K562 (cell line): Measurements from ENCODE around the gene ACYP2. TPM values are rescaled to one million over a fixed set of nuclear protein-coding genes. Genes with fewer than 3 reads are reported as not detected.

Source experiments
- ATAC-seq: fragments of 200-7000 bp; cut with Tn5 transposase; 3 replicates; pipeline ENCODE4 v1.9.1; 2020; ENCODE audit warnings: moderate library complexity
- BruUV-seq: library from RNA; stranded (reverse); fragments of 400-500 nt; replicated peaks from 2 replicates; lab custom pipeline; 2021; lab: Mats Ljungman, UMichigan
- CTCF ChIA-PET: fragments of 300-600 bp; formaldehyde crosslinking; extraction: SDS; loops from one replicate; lab custom pipeline; 2021; ENCODE audit warnings: low intra/inter-chr PET ratio; lab: Yijun Ruan, JAX
- POLR2A ChIA-PET: fragments of 300-600, 350-650 bp; sonication (Branson Sonifier 250); formaldehyde crosslinking; extraction: SDS; loops from one replicate; lab custom pipeline; 2021; ENCODE audit warnings: antibody characterized with exemption, inconsistent platforms; lab: Yijun Ruan, JAX
- DNase-seq, 4 experiments: peaks; one replicate each; pipeline versions ENCODE4 v3.0.0 to v3.0.0-alpha.2; 2011 to 2018; ENCODE audit warnings: low spot score in 3 of 4, mixed read lengths in 3 of 4; ENCODE audit errors: extremely low read depth in 1 of 4
- FAIRE-seq: peaks from 2 replicates; lab custom pipeline; 2011; peaks lifted over from hg19 to GRCh38; lab: Jason Lieb, UNC
- H2AFZ ChIP-seq: 2 replicates; pipeline ENCODE4 v1.6.0; 2011; ENCODE audit warnings: low read depth, low read length, control low read depth, inconsistent platforms
- H3K27ac ChIP-seq: fragments of 200-600 bp; 3 replicates; pipeline ENCODE4 v1.8.0; 2011; ENCODE audit warnings: low read depth, mild to moderate bottlenecking, control low read depth, inconsistent platforms, low read length, moderate library complexity, mixed read lengths; ENCODE audit errors: extremely low read depth
- H3K27me3 ChIP-seq, 2 experiments: fragments of 300-600 bp in 1 of 2; 2 replicates in 1 of 2; 3 replicates in 1 of 2; pipeline versions ENCODE4 v1.6.0 to v1.8.0; 2011; ENCODE audit warnings: inconsistent platforms in 2 of 2, low read length in 2 of 2, mild to moderate bottlenecking in 1 of 2, mixed read lengths in 1 of 2, moderate library complexity in 1 of 2; ENCODE audit not compliant: control insufficient read depth in 2 of 2, insufficient read depth in 2 of 2
- H3K36me3 ChIP-seq: fragments of 300-600 bp; 3 replicates; pipeline ENCODE4 v1.8.0; 2011; ENCODE audit warnings: mild to moderate bottlenecking, low read length, inconsistent platforms; ENCODE audit not compliant: control insufficient read depth, insufficient read depth
- H3K4me1 ChIP-seq, 2 experiments: fragments of 200-600 bp in 1 of 2; replicated peaks in 1 of 2; 2 replicates in 1 of 2; 3 replicates in 1 of 2; pipeline versions ENCODE4 v1.5.1 to v1.8.0; 2011; ENCODE audit warnings: inconsistent platforms in 2 of 2, low read length in 2 of 2, mild to moderate bottlenecking in 1 of 2, mixed read lengths in 1 of 2, moderate library complexity in 1 of 2; ENCODE audit not compliant: control insufficient read depth in 2 of 2, insufficient read depth in 2 of 2
- H3K4me2 ChIP-seq: 2 replicates; pipeline ENCODE4 v1.6.1; 2011; ENCODE audit warnings: low read length, control low read depth, inconsistent platforms, mixed read lengths; ENCODE audit not compliant: insufficient read depth
- H3K4me3 ChIP-seq: fragments of 200-600 bp; sonication (generic), shearing (Covaris generic); 2 replicates; pipeline ENCODE4 v1.5.1; 2016; ENCODE audit warnings: control low read depth, inconsistent platforms
- H3K79me2 ChIP-seq: fragments of 200-600 bp; 3 replicates; pipeline ENCODE4 v1.8.0; 2011; ENCODE audit warnings: low read length, inconsistent platforms; ENCODE audit not compliant: control insufficient read depth, insufficient read depth
- H3K9ac ChIP-seq, 2 experiments: 2 replicates each; pipeline versions ENCODE4 v1.6.0 to v1.6.1; 2011; ENCODE audit warnings: low read depth in 2 of 2, low read length in 2 of 2, control low read depth in 1 of 2, inconsistent platforms in 1 of 2, mild to moderate bottlenecking in 1 of 2, mixed read lengths in 1 of 2; ENCODE audit not compliant: insufficient read depth in 1 of 2
- H3K9me1 ChIP-seq: one replicate; pipeline ENCODE4 v1.6.0; 2011; ENCODE audit warnings: inconsistent platforms, mild to moderate bottlenecking, low read length, moderate library complexity; ENCODE audit not compliant: control insufficient read depth, insufficient read depth
- H3K9me3 ChIP-seq: replicated peaks from 2 replicates; pipeline ENCODE4 v1.5.1; 2011; ENCODE audit warnings: low read depth, low read length, inconsistent platforms; ENCODE audit not compliant: control insufficient read depth, insufficient read depth
- H4K20me1 ChIP-seq: replicated peaks from 2 replicates; pipeline ENCODE4 v1.6.1; 2011; ENCODE audit warnings: low read length, inconsistent platforms, mixed read lengths; ENCODE audit not compliant: control insufficient read depth, insufficient read depth
- CC2D1A ChIP-seq: fragments of 450-650 bp; IDR thresholded peaks from 2 replicates; pipeline ENCODE4 v1.6.1; 2017; ENCODE audit warnings: mild to moderate bottlenecking
- CHD1 ChIP-seq: fragments of 200-600 bp; sonication (generic); IDR thresholded peaks from one replicate; pipeline ENCODE4 v1.6.1; 2012; ENCODE audit warnings: mild to moderate bottlenecking, moderate library complexity, low read length, inconsistent platforms
- ETV1 ChIP-seq: fragments of 450-650 bp; conservative IDR thresholded peaks from 2 replicates; pipeline ENCODE4 v1.6.1; 2016; ENCODE audit warnings: missing genetic modification characterization, control low read depth, low read depth, missing compliant biosample characterization
- SIRT6 ChIP-seq: IDR thresholded peaks from one replicate; pipeline ENCODE4 v1.6.1; 2012; ENCODE audit warnings: low read depth, mild to moderate bottlenecking, control low read depth, inconsistent platforms, low read length, moderate library complexity
- WGBS: fragments of 100-300 bp; shearing (Covaris generic); methylation state at CpG from one replicate; pipeline ENCODE4 v1.1.6; 2016; ENCODE audit warnings: low coverage, mixed read lengths; ENCODE audit not compliant: insufficient coverage; ENCODE audit errors: missing lambda C conversion rate; 5-methylcytosine and 5-hydroxymethylcytosine counted together
- in situ Hi-C: fragments of 300-500 bp; cut with MboI; formaldehyde crosslinking; loops from 4 replicates; pipeline ENCODE4 v1.15.0; 2018; ENCODE audit warnings: inconsistent platforms, mixed read lengths
- intact Hi-C: fragments of 100-400 bp; cut with micrococcal nuclease; formaldehyde crosslinking; loops from 2 replicates; pipeline ENCODE4 v1.14.2; 2022
- polyA plus RNA-seq, 8 experiments: library from polyadenylated mRNA; depleted of rRNA in 4 of 8; stranded (reverse) in 5 of 8; unstranded in 3 of 8; fragments of >200 nt; fragmentation: Nextera tagmentation in 2 of 8; fragmentation: Illumina TruSeq in 1 of 8; extraction: Ambion mirVana in 2 of 8; extraction: Trizol in 1 of 8; gene quantifications; 2 replicates each; pipeline versions ENCODE4 v1.2.1 to v1.2.3, GENCODE V29; 2011 to 2014; ENCODE audit warnings: inconsistent platforms in 1 of 8, missing spikeins in 1 of 8
- total RNA-seq, 7 experiments: library from RNA; depleted of rRNA in 6 of 7; stranded (reverse); fragments of >200 nt in 6 of 7; fragmentation: Illumina TruSeq in 2 of 7; extraction: Trizol in 2 of 7; gene quantifications; 2 replicates each; pipeline versions ENCODE4 v1.2.1 to v1.2.3, GENCODE V29; 2011 to 2021; ENCODE audit warnings: low replicate concordance in 1 of 7
- TF ChIP-seq, protein P1 (sequence below): fragments of 450-650 bp; IDR thresholded peaks from 2 replicates; pipeline ENCODE4 v1.6.1; 2016; ENCODE audit warnings: antibody characterized with exemption
- TF ChIP-seq, protein P2 (sequence below): fragments of 450-650 bp; conservative IDR thresholded peaks from 2 replicates; pipeline ENCODE4 v1.6.1; 2016; ENCODE audit warnings: missing genetic modification characterization, low read depth, mild to moderate bottlenecking, missing compliant biosample characterization, moderate library complexity
- TF ChIP-seq, protein P3 (sequence below): fragments of 450-650 bp; IDR thresholded peaks from 2 replicates; pipeline ENCODE4 v1.6.1; 2016; ENCODE audit warnings: mild to moderate bottlenecking, moderate library complexity

ACYP2 gene
- total and polyA plus RNA-seq, 9 of the 15 experiments (the other 6 are each of a cell fraction or from before 2014, with no cell fraction given), result 1.0 to 4.1 (median 2.0) TPM

DNA sequence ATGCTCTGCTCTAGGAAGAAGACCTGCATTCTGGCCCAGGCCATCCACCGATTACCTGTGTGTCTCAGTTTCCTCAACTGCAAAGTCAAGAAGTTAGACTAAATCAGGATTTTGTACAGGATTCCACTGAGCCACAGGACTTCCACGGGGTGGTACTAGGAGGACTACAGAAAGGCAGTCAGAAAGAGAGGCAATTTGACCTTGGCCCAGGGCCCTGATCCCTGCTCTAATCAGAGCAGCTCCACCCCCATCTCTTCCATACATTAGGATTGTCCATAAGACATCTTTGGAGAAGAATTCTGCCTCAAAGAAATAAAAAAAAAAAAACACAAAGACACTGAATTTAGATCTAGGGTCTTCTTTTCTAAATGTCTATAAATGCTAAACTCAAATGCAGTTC, 193.4 kb downstream of the ACYP2 start (continued):
- TF ChIP-seq ETV1 (tag), result no peak
- TF ChIP-seq SIRT6, result no peak
- TF ChIP-seq, protein P1, sequence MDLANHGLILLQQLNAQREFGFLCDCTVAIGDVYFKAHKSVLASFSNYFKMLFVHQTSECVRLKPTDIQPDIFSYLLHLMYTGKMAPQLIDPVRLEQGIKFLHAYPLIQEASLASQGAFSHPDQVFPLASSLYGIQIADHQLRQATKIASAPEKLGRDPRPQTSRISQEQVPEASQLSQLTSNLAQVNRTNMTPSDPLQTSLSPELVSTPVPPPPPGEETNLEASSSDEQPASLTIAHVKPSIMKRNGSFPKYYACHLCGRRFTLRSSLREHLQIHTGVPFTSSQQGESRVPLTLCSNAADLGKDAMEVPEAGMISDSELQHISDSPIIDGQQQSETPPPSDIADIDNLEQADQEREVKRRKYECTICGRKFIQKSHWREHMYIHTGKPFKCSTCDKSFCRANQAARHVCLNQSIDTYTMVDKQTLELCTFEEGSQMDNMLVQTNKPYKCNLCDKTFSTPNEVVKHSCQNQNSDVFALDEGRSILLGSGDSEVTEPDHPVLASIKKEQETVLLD, result no peak
- TF ChIP-seq, all 486 proteins: peak for 0

DNA sequence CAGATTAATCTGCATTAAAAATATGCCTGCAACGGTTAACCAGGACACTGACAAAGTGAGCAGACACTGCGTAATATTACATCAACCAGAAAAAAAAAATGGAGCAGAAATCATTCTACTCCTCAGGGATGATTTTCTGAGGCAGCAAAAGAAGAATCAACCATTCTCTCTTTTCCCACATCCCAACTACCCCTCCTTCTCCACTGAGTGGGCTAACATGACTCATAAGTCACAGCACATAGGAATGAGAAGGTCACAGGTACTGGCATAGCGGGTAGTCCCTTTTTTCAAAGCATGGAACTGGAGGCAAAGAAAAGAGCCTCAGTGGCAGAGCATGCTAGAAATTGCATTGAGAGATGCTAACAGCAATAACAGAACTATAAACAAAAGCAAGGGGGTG, 194.9 kb downstream of the ACYP2 start:
- H3K79me2 ChIP-seq, result no peaks in the 10 kb centered on the region
- no TSS peak for BruUV-seq
- intact Hi-C loops, result no loop called here
- no peaks in the 10 kb centered on the region for H3K9me1 ChIP-seq
- POLR2A ChIA-PET, result no interaction called here
- no peak overlapping the region for H3K9ac ChIP-seq
- H3K4me3 ChIP-seq, result no peak overlapping the region
- in situ Hi-C loops, result no loop called here
- no peaks in the 10 kb centered on the region for H3K9me3 ChIP-seq
- no peak for FAIRE-seq
- H3K4me1 ChIP-seq, result no peaks in the 10 kb centered on the region; a peak in 2 of 5 replicates
- H3K4me2 ChIP-seq, result no peak overlapping the region
- WGBS, result 4% methylated on average over 3 of the region's 3 CpGs
- no peaks in the 10 kb centered on the region for H4K20me1 ChIP-seq
- CTCF ChIA-PET, result no interaction called here
- H3K36me3 ChIP-seq, result no peaks in the 10 kb centered on the region; the same call in 2 of the 3 replicates
- DNase-seq, result no peak
- no peak for ATAC-seq
- H3K27me3 ChIP-seq, result no peaks in the 10 kb centered on the region
- no peak overlapping the region for H3K27ac ChIP-seq
- no peak overlapping the region for H2AFZ ChIP-seq
- TF ChIP-seq CC2D1A (no peak), CHD1 (no peak)
- TF ChIP-seq, protein P2, sequence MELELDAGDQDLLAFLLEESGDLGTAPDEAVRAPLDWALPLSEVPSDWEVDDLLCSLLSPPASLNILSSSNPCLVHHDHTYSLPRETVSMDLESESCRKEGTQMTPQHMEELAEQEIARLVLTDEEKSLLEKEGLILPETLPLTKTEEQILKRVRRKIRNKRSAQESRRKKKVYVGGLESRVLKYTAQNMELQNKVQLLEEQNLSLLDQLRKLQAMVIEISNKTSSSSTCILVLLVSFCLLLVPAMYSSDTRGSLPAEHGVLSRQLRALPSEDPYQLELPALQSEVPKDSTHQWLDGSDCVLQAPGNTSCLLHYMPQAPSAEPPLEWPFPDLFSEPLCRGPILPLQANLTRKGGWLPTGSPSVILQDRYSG (tag), result no peak
- TF ChIP-seq, protein P3, sequence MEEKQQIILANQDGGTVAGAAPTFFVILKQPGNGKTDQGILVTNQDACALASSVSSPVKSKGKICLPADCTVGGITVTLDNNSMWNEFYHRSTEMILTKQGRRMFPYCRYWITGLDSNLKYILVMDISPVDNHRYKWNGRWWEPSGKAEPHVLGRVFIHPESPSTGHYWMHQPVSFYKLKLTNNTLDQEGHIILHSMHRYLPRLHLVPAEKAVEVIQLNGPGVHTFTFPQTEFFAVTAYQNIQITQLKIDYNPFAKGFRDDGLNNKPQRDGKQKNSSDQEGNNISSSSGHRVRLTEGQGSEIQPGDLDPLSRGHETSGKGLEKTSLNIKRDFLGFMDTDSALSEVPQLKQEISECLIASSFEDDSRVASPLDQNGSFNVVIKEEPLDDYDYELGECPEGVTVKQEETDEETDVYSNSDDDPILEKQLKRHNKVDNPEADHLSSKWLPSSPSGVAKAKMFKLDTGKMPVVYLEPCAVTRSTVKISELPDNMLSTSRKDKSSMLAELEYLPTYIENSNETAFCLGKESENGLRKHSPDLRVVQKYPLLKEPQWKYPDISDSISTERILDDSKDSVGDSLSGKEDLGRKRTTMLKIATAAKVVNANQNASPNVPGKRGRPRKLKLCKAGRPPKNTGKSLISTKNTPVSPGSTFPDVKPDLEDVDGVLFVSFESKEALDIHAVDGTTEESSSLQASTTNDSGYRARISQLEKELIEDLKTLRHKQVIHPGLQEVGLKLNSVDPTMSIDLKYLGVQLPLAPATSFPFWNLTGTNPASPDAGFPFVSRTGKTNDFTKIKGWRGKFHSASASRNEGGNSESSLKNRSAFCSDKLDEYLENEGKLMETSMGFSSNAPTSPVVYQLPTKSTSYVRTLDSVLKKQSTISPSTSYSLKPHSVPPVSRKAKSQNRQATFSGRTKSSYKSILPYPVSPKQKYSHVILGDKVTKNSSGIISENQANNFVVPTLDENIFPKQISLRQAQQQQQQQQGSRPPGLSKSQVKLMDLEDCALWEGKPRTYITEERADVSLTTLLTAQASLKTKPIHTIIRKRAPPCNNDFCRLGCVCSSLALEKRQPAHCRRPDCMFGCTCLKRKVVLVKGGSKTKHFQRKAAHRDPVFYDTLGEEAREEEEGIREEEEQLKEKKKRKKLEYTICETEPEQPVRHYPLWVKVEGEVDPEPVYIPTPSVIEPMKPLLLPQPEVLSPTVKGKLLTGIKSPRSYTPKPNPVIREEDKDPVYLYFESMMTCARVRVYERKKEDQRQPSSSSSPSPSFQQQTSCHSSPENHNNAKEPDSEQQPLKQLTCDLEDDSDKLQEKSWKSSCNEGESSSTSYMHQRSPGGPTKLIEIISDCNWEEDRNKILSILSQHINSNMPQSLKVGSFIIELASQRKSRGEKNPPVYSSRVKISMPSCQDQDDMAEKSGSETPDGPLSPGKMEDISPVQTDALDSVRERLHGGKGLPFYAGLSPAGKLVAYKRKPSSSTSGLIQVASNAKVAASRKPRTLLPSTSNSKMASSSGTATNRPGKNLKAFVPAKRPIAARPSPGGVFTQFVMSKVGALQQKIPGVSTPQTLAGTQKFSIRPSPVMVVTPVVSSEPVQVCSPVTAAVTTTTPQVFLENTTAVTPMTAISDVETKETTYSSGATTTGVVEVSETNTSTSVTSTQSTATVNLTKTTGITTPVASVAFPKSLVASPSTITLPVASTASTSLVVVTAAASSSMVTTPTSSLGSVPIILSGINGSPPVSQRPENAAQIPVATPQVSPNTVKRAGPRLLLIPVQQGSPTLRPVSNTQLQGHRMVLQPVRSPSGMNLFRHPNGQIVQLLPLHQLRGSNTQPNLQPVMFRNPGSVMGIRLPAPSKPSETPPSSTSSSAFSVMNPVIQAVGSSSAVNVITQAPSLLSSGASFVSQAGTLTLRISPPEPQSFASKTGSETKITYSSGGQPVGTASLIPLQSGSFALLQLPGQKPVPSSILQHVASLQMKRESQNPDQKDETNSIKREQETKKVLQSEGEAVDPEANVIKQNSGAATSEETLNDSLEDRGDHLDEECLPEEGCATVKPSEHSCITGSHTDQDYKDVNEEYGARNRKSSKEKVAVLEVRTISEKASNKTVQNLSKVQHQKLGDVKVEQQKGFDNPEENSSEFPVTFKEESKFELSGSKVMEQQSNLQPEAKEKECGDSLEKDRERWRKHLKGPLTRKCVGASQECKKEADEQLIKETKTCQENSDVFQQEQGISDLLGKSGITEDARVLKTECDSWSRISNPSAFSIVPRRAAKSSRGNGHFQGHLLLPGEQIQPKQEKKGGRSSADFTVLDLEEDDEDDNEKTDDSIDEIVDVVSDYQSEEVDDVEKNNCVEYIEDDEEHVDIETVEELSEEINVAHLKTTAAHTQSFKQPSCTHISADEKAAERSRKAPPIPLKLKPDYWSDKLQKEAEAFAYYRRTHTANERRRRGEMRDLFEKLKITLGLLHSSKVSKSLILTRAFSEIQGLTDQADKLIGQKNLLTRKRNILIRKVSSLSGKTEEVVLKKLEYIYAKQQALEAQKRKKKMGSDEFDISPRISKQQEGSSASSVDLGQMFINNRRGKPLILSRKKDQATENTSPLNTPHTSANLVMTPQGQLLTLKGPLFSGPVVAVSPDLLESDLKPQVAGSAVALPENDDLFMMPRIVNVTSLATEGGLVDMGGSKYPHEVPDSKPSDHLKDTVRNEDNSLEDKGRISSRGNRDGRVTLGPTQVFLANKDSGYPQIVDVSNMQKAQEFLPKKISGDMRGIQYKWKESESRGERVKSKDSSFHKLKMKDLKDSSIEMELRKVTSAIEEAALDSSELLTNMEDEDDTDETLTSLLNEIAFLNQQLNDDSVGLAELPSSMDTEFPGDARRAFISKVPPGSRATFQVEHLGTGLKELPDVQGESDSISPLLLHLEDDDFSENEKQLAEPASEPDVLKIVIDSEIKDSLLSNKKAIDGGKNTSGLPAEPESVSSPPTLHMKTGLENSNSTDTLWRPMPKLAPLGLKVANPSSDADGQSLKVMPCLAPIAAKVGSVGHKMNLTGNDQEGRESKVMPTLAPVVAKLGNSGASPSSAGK, result no peak
